ENCODE measurements around the gene PRKCB. TPM values are rescaled to one million over a fixed set of nuclear protein-coding genes. Genes with fewer than 3 reads are reported as not detected.

Gene PRKCB
- total RNA-seq, 4 donors from 2014 or later, result 0.51 to 1.3 (median 1.1) TPM

Small RNA genes lying within 50 kb of the gene (microRNA-seq; reads per million reads assigned to microRNA genes)
- gene MIR1273H (ENCODE audit: borderline replicate concordance in 2 of 2), result 0 reads per million in 2 donors

Other genes starting within 250 kb of the PRKCB start
- 100 to 1,000 TPM; 166 to 400 (median 323) TPM for gene NDUFAB1, start 239.7 kb upstream of the PRKCB start, total RNA-seq
- 10 to 100 TPM in 1 of 4 donors, 1 to 10 TPM in 3; 6.0 to 11.0 (median 7.3) TPM for gene PALB2, start 194.7 kb upstream of the PRKCB start, total RNA-seq
- 10 to 100 TPM; 22.9 to 34.4 (median 24.8) TPM for gene DCTN5, start 194.5 kb upstream of the PRKCB start, total RNA-seq
- gene PLK1, start 157.1 kb upstream of the PRKCB start, total RNA-seq, result 1 to 10 TPM in 2 of 4 donors, under 1 TPM in 2; 0.05 to 6.2 (median 0.91) TPM
- 1 to 10 TPM in 1 of 4 donors, not detected in 3; 1.1 TPM for gene ERN2, start 122.8 kb upstream of the PRKCB start, total RNA-seq
- gene CHP2, start 81.0 kb upstream of the PRKCB start, total RNA-seq, result under 1 TPM in 1 of 4 donors, not detected in 3; 0.56 TPM

Data from gastrocnemius medialis (tissue), 4 donors.